Spleen (tissue), 11 donors: ENCODE results near the gene SLC8A3. TPM values are rescaled to one million over a fixed set of nuclear protein-coding genes. Genes with fewer than 3 reads are reported as not detected.

Experiments used
- DNase-seq: peaks from one replicate; pipeline ENCODE4 v3.0.0-alpha.2; 2020
- H3K27ac ChIP-seq, 8 donors: fragments of 200-600 bp; sonication (generic) in 7 of 8; 1 replicate in 4 of 8; 2 replicates in 4 of 8; pipeline versions ENCODE4 v1.5.0 to v1.8.0; 2016 to 2021; ENCODE audit warnings: inconsistent platforms in 4 of 8, mild to moderate bottlenecking in 4 of 8, moderate library complexity in 1 of 8
- H3K27me3 ChIP-seq, 7 donors: fragments of 200-600 bp; sonication (generic) in 6 of 7; replicated peaks in 1 of 7; 1 replicate in 4 of 7; 2 replicates in 3 of 7; pipeline versions ENCODE4 v1.5.0 to v1.8.0; 2016 to 2021; ENCODE audit warnings: inconsistent platforms in 3 of 7, mild to moderate bottlenecking in 1 of 7
- H3K36me3 ChIP-seq, 6 donors: fragments of 200-600 bp; sonication (generic) in 5 of 6; 1 replicate in 4 of 6; 2 replicates in 2 of 6; pipeline versions ENCODE4 v1.5.0 to v1.8.0; 2016 to 2021; ENCODE audit warnings: inconsistent platforms in 2 of 6
- H3K4me1 ChIP-seq, 6 donors: fragments of 200-600 bp; sonication (generic) in 5 of 6; 1 replicate in 3 of 6; 2 replicates in 3 of 6; pipeline versions ENCODE4 v1.5.0 to v1.8.0; 2016 to 2021; ENCODE audit warnings: inconsistent platforms in 3 of 6
- H3K4me3 ChIP-seq, 8 donors: fragments of 200-600 bp; sonication (generic) in 7 of 8; 1 replicate in 4 of 8; 2 replicates in 4 of 8; pipeline versions ENCODE4 v1.5.0 to v1.8.0; 2016 to 2021; ENCODE audit warnings: inconsistent platforms in 4 of 8, mild to moderate bottlenecking in 4 of 8, moderate library complexity in 2 of 8
- H3K9me3 ChIP-seq, 8 donors: fragments of 200-600 bp; sonication (generic) in 7 of 8; 1 replicate in 4 of 8; 2 replicates in 4 of 8; pipeline versions ENCODE4 v1.5.0 to v1.8.0; 2016 to 2021; ENCODE audit warnings: inconsistent platforms in 4 of 8
- POLR2A ChIP-seq, 3 donors: fragments of 450-650 bp; IDR thresholded peaks; one replicate each; pipeline ENCODE4 v1.5.1; 2017; ENCODE audit warnings: antibody characterized with exemption in 3 of 3, mild to moderate bottlenecking in 1 of 3
- POLR2AphosphoS5 ChIP-seq, 3 donors: sonication (generic); formaldehyde crosslinking; IDR thresholded peaks; one replicate each; pipeline ENCODE4 v1.5.1; 2017; ENCODE audit warnings: antibody characterized with exemption in 3 of 3
- WGBS, 5 donors: extraction: QIAGEN DNeasy Blood & Tissue Kit in 3 of 5; methylation state at CpG; one replicate each; pipeline versions ENCODE4 v1.1.5 to v1.1.7; 2013 to 2018; 5-methylcytosine and 5-hydroxymethylcytosine counted together
- intact Hi-C: fragments of 100-400 bp; cut with DNase I; formaldehyde crosslinking; loops from one replicate; pipeline ENCODE4 v1.15.0; 2023; ENCODE audit warnings: low total_unique reads
- polyA plus RNA-seq, 3 donors: library from polyadenylated mRNA; stranded (reverse); fragments of 200-250 nt; gene quantifications; one replicate each; pipeline ENCODE4 v1.2.1, GENCODE V29; 2013
- total RNA-seq, 7 donors: library from RNA; depleted of rRNA in 3 of 7; stranded (reverse); fragments of >200 nt in 3 of 7; fragmentation: NEBNext Ultra II Directional in 4 of 7; extraction: Animal tissue kit (Norgen Biotek cat#: 25700) in 4 of 7; gene quantifications; one replicate each; pipeline versions ENCODE4 v1.1.0 to v1.2.1, GENCODE V29; 2016 to 2021
- TF ChIP-seq, protein P1 (sequence below), 11 experiments: fragments of 200-600 bp in 7 of 11; fragments of 450-650 bp in 4 of 11; sonication (generic) in 4 of 11; IDR thresholded peaks in 8 of 11; conservative IDR thresholded peaks in 3 of 11; 1 replicate in 7 of 11; 2 replicates in 4 of 11; pipeline versions ENCODE4 v1.4.0 to v1.8.0; 2016 to 2021; ENCODE audit warnings: antibody characterized with exemption in 11 of 11, inconsistent platforms in 4 of 11, mild to moderate bottlenecking in 1 of 11
- donor health status: healthy with polysubstance abuse.
- donor health status: DM: no; HTN: no; CAD: no; lungs with moderate emphysema.
- donor health status: DM: no; HTN: no; CAD: no.
- donor health status: Bipolar disorder and iron deficiency.
- donor health status: healthy.
- donor health status: DM: no; HTN: no; CAD: no.
- donor health status: DM: yes; HTN: yes; CAD: no.

The SLC8A3 gene
- total and polyA plus RNA-seq, 10 donors: 0.19 to 0.52 (median 0.33) TPM; not detected in 3

DNA sequence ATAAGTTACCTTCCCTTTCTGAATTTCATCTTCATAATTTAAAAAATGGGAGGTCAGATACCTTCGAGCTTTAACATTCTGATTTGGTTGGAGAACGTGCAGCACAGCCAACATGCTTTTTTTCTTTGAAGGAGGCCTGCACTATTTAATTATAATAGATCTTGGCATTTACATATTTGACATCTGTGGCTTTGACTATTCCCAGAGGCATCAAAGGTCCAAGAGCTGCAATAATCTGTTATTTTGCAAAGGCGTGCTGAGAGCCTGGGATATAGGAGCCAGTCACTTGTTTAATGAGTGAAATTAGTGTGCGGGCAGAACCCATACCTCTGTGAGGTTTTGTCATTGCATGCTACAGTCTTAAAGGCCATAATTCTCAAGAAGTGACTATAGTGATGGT is 26.4 kb downstream of the SLC8A3 start:
- DNase-seq: no peak
- no peaks in the 10 kb centered on the region for H3K4me1 ChIP-seq
- no peaks in the 10 kb centered on the region for H3K27me3 ChIP-seq
- intact Hi-C loops: no loop called here
- no peak overlapping the region for H3K4me3 ChIP-seq
- no peaks in the 10 kb centered on the region for H3K9me3 ChIP-seq
- no peak overlapping the region for H3K27ac ChIP-seq
- 78 to 93% (median 83%) methylated on average over 4 of the region's 4 CpGs for WGBS, 5 donors
- TF ChIP-seq POLR2AphosphoS5 (IDR thresholded peaks at IDR 0.05) (no peak), POLR2A (IDR thresholded peaks at IDR 0.05) (no peak)
- TF ChIP-seq, protein P1, sequence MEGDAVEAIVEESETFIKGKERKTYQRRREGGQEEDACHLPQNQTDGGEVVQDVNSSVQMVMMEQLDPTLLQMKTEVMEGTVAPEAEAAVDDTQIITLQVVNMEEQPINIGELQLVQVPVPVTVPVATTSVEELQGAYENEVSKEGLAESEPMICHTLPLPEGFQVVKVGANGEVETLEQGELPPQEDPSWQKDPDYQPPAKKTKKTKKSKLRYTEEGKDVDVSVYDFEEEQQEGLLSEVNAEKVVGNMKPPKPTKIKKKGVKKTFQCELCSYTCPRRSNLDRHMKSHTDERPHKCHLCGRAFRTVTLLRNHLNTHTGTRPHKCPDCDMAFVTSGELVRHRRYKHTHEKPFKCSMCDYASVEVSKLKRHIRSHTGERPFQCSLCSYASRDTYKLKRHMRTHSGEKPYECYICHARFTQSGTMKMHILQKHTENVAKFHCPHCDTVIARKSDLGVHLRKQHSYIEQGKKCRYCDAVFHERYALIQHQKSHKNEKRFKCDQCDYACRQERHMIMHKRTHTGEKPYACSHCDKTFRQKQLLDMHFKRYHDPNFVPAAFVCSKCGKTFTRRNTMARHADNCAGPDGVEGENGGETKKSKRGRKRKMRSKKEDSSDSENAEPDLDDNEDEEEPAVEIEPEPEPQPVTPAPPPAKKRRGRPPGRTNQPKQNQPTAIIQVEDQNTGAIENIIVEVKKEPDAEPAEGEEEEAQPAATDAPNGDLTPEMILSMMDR (IDR thresholded peaks at IDR 0.05 in 8 of 11, conservative IDR thresholded peaks at IDR 0.05 in 3 of 11): no peak
- H3K36me3 ChIP-seq: no peaks in the 10 kb centered on the region

DNA sequence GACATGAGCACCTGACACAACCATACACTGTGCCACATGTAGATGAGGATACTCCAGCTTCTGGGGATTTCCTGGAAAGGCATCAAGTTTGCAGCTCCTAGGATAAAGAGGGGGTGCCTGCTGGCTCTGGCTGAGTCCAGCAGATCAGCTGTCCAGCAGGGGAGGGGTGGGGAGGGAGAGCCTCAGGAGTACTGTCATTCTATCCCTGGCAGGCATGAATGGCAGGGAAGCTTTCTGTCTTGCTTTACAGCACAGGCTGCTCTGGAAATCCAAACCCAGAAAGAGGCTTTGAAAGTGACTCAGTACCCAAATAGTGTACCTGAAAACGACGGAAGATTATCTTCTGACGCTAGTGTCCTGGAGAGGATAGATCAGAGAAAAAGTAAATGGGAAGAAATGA is 32.2 kb downstream of the SLC8A3 start:
- Histone ChIP-seq H3K27ac (no peak overlapping the region), H3K4me3 (no peak overlapping the region), H3K27me3 (peaks cover 0 to 17% (median 0%) of the 10 kb centered on the region in 7 donors), H3K4me1 (no peaks in the 10 kb centered on the region), H3K9me3 (no peaks in the 10 kb centered on the region), H3K36me3 (no peaks in the 10 kb centered on the region)
- TF ChIP-seq, protein P1 (IDR thresholded peaks at IDR 0.05 in 8 of 11, conservative IDR thresholded peaks at IDR 0.05 in 3 of 11): no peak
- TF ChIP-seq POLR2A (IDR thresholded peaks at IDR 0.05) (no peak), POLR2AphosphoS5 (IDR thresholded peaks at IDR 0.05) (no peak)
- intact Hi-C loops: no loop called here
- WGBS, 5 donors: 90 to 96% (median 94%) methylated on average over 3 of the region's 3 CpGs
- no peak for DNase-seq

DNA sequence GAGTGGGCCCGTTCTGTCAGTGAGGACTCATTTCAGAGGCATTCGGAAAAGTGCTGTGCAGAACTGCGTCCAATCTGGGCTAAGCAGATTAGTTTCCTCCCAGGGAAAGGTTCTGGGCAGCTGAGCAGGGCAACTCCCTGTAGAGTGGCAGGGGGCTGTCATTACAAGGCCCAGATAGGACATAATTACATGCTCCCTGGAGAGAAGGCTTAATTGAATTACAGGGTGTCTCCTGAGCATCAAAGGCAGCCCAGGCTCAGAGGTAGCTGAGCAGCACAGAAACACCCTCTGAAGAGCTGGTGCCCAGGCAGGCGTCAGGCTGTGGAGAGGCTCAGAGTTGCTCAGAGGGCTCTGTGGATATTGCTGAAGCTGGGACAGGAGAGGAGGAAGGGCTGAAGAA is 36.0 kb downstream of the SLC8A3 start:
- DNase-seq: no peak
- 69 to 92% (median 85%) methylated on average over 4 of the region's 4 CpGs for WGBS, 5 donors
- TF ChIP-seq POLR2AphosphoS5 (IDR thresholded peaks at IDR 0.05) (no peak), POLR2A (IDR thresholded peaks at IDR 0.05) (no peak)
- TF ChIP-seq, protein P1 (IDR thresholded peaks at IDR 0.05 in 8 of 11, conservative IDR thresholded peaks at IDR 0.05 in 3 of 11): no peak
- Histone ChIP-seq H3K27ac (no peak overlapping the region), H3K9me3 (no peaks in the 10 kb centered on the region), H3K4me1 (no peaks in the 10 kb centered on the region), H3K36me3 (no peaks in the 10 kb centered on the region), H3K27me3 (peaks cover 0 to 17% (median 0%) of the 10 kb centered on the region in 7 donors), H3K4me3 (no peak overlapping the region)
- intact Hi-C loops: no loop called here

DNA sequence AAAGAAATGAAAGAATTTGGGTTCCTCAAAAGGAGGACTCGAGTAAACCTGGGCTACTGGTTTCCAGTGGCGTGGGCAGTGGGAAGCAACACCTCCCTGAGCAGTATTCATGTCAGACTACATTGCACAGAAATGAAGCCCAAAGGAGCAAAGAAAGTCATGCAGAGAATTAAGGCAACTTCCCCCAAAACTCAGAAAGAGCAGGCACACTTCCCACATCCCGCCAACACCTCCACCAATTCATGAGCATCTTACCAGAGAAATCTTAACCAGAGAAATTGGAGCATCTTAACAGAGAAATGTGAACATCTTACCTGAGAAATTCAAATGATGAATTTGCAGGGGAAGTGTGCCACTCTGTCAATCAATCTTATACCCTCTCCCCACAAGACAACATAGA is 36.7 kb downstream of the SLC8A3 start:
- peaks cover 0 to 17% (median 0%) of the 10 kb centered on the region in 7 donors for H3K27me3 ChIP-seq
- no peaks in the 10 kb centered on the region for H3K9me3 ChIP-seq
- intact Hi-C loops: no loop called here
- H3K27ac ChIP-seq: no peak overlapping the region
- TF ChIP-seq POLR2AphosphoS5 (IDR thresholded peaks at IDR 0.05): no peak
- no peak for TF ChIP-seq POLR2A (IDR thresholded peaks at IDR 0.05)
- TF ChIP-seq, protein P1 (IDR thresholded peaks at IDR 0.05 in 8 of 11, conservative IDR thresholded peaks at IDR 0.05 in 3 of 11): no peak
- no peak for DNase-seq
- H3K36me3 ChIP-seq: no peaks in the 10 kb centered on the region
- 83 to 90% (median 89%) methylated on average over 3 of the region's 3 CpGs for WGBS, 5 donors
- no peak overlapping the region for H3K4me3 ChIP-seq
- H3K4me1 ChIP-seq: no peaks in the 10 kb centered on the region
